Fibroblast of villous mesenchyme (primary cell): ENCODE measurements around the gene STEAP1B. TPM values are rescaled to one million over a fixed set of nuclear protein-coding genes. Genes with fewer than 3 reads are reported as not detected.
"Not testable (repeated sequence)": the region's sequence is repeated elsewhere in the genome, so short reads cannot be mapped to it uniquely, and the experiment has no call there.

Source experiments
- DNase-seq: peaks from one replicate; pipeline ENCODE4 v3.0.0-alpha.2; 2010; ENCODE audit warnings: low read depth
- H3K4me3 ChIP-seq: 2 replicates; pipeline ENCODE4 v1.5.1; 2011; ENCODE audit warnings: low read depth, mild to moderate bottlenecking, low read length
- CTCF ChIP-seq: IDR thresholded peaks from 2 replicates; pipeline ENCODE4 v1.5.1; 2012; ENCODE audit warnings: low read depth, mild to moderate bottlenecking, low read length; ENCODE audit not compliant: insufficient read depth
- total RNA-seq: library from RNA; depleted of rRNA; stranded (reverse); fragments of >200 nt; gene quantifications from 2 replicates; pipeline ENCODE4 v1.2.3, GENCODE V29; 2012

STEAP1B gene
- total RNA-seq, 1 donor, result 11.7 TPM

- peak; percentile 21 for DNase-seq
- peak overlapping the region; percentile 29 for H3K4me3 ChIP-seq
- peak; percentile 77 for TF ChIP-seq CTCF
Observed at GRCh38 chr7:22452142-22452959, 47.6 kb downstream of the STEAP1B start.

- H3K4me3 ChIP-seq, DNase-seq: not testable (repeated sequence)
Observed at GRCh38 chr7:22450013-22450412, 50.0 kb downstream of the STEAP1B start.

GRCh38 chr7:22447762-22448161 is 52.2 kb downstream of the STEAP1B start:
- TF ChIP-seq CTCF, result no peak
- no peak overlapping the region for H3K4me3 ChIP-seq
- no peak for DNase-seq

GRCh38 chr7:22447008-22447407 is 53.0 kb downstream of the STEAP1B start:
- no peak for DNase-seq
- no peak overlapping the region for H3K4me3 ChIP-seq
- TF ChIP-seq CTCF, result no peak

- no peak for TF ChIP-seq CTCF
- DNase-seq, result no peak
Observed at GRCh38 chr7:22445853-22446252, 54.1 kb downstream of the STEAP1B start.

GRCh38 chr7:22445140-22445743 is 54.7 kb downstream of the STEAP1B start:
- H3K4me3 ChIP-seq, result no peak overlapping the region
- TF ChIP-seq CTCF, result no peak
- DNase-seq, result peak; percentile 3

More at GRCh38 chr7:22445853-22446252, 54.1 kb downstream of the STEAP1B start:
- H3K4me3 ChIP-seq, result no peak overlapping the region

GRCh38 chr7:22444181-22444971 is 55.6 kb downstream of the STEAP1B start:
- DNase-seq, result no peak
- no peak overlapping the region for H3K4me3 ChIP-seq
- TF ChIP-seq CTCF, result no peak
